Measurements from ENCODE around the gene LIAS. TPM values are rescaled to one million over a fixed set of nuclear protein-coding genes. Genes with fewer than 3 reads are reported as not detected.
"Not testable (repeated sequence)": the region's sequence is repeated elsewhere in the genome, so short reads cannot be mapped to it uniquely, and the experiment has no call there.

The LIAS gene
- total RNA-seq, 6 experiments from 2014 or later: 6.9 to 9.4 (median 8.1) TPM

- Mint-ChIP-seq H3K4me3 (no peak overlapping the region), H3K4me1 (ENCODE audit: low read depth) (peaks cover 6% of the 10 kb centered on the region), H3K36me3 (ENCODE audit: low read depth) (peaks cover 14% of the 10 kb centered on the region), H3K9me3 (no peaks in the 10 kb centered on the region), H3K27me3 (ENCODE audit: insufficient read depth) (peaks cover 2% of the 10 kb centered on the region; the same call in 1 of the 2 replicates), H3K27ac (no peak overlapping the region)
- no peak for DNase-seq
- TF ChIP-seq CTCF (IDR thresholded peaks at IDR 0.05): no peak
Observed at GRCh38 chr4:39495446-39496213, 36.8 kb downstream of the LIAS start.

GRCh38 chr4:39497909-39498726 is 39.3 kb downstream of the LIAS start:
- DNase-seq: no peak
- Mint-ChIP-seq H3K27ac (no peak overlapping the region), H3K36me3 (ENCODE audit: low read depth) (peaks cover 20% of the 10 kb centered on the region), H3K4me3 (no peak overlapping the region), H3K9me3 (no peaks in the 10 kb centered on the region), H3K27me3 (ENCODE audit: insufficient read depth) (peaks cover 2% of the 10 kb centered on the region; the same call in 1 of the 2 replicates), H3K4me1 (ENCODE audit: low read depth) (peaks cover 21% of the 10 kb centered on the region)
- TF ChIP-seq CTCF (IDR thresholded peaks at IDR 0.05): no peak

GRCh38 chr4:39498727-39499020 is 39.8 kb downstream of the LIAS start:
- Mint-ChIP-seq H3K9me3 (no peaks in the 10 kb centered on the region), H3K4me3 (no peak overlapping the region), H3K27ac (no peak overlapping the region), H3K36me3 (ENCODE audit: low read depth) (peaks cover 26% of the 10 kb centered on the region), H3K4me1 (ENCODE audit: low read depth) (peaks cover 27% of the 10 kb centered on the region), H3K27me3 (ENCODE audit: insufficient read depth) (peaks cover 2% of the 10 kb centered on the region; the same call in 1 of the 2 replicates)
- no peak for DNase-seq
- TF ChIP-seq CTCF (IDR thresholded peaks at IDR 0.05): no peak

GRCh38 chr4:39502019-39502663 is 43.3 kb downstream of the LIAS start:
- Mint-ChIP-seq H3K4me3 (peak overlapping the region; percentile 36), H3K36me3 (ENCODE audit: low read depth) (peaks cover 36% of the 10 kb centered on the region), H3K9me3 (no peaks in the 10 kb centered on the region), H3K27ac (peak overlapping the region; percentile 86), H3K27me3 (ENCODE audit: insufficient read depth) (no peaks in the 10 kb centered on the region), H3K4me1 (ENCODE audit: low read depth) (peaks cover 37% of the 10 kb centered on the region)
- DNase-seq: peak; percentile 77
- no peak for TF ChIP-seq CTCF (IDR thresholded peaks at IDR 0.05)

GRCh38 chr4:39502664-39503035 is 43.8 kb downstream of the LIAS start:
- not testable (repeated sequence) for H3K9me3 Mint-ChIP-seq; DNase-seq; H3K27me3 Mint-ChIP-seq (ENCODE audit: insufficient read depth)
- peaks cover 36% of the 10 kb centered on the region for H3K36me3 Mint-ChIP-seq (ENCODE audit: low read depth)
- peak overlapping the region; percentile 86 for H3K27ac Mint-ChIP-seq
- 0 out of 2 replicates have a peak overlapping the region, but pooled peaks have one; percentile 29 for H3K4me3 Mint-ChIP-seq
- H3K4me1 Mint-ChIP-seq (ENCODE audit: low read depth): peaks cover 37% of the 10 kb centered on the region
